H1 (cell line): ENCODE results near the gene PIK3R6. TPM values are rescaled to one million over a fixed set of nuclear protein-coding genes. Genes with fewer than 3 reads are reported as not detected.

Experiments
- CTCF ChIA-PET: fragments of 300-600 bp; sonication (Branson Sonifier 250); formaldehyde crosslinking; loops from one replicate; lab custom pipeline; 2021; ENCODE audit not compliant: partially characterized antibody; lab: Charles Lee
- POLR2A ChIA-PET: fragments of 300-600 bp; sonication (Branson Sonifier 250); formaldehyde crosslinking; loops from one replicate; lab custom pipeline; 2021; ENCODE audit warnings: inconsistent platforms; ENCODE audit not compliant: partially characterized antibody; lab: Charles Lee
- DNase-seq, 2 experiments: peaks; one replicate each; pipeline versions ENCODE4 v3.0.0 to v3.0.0-alpha.2; 2010 to 2022; ENCODE audit warnings: low spot score in 2 of 2, low read depth in 1 of 2, mixed read lengths in 1 of 2
- FAIRE-seq: peaks from 2 replicates; lab custom pipeline; 2011; peaks lifted over from hg19 to GRCh38; lab: Jason Lieb, UNC
- H2AFZ ChIP-seq: 2 replicates; pipeline ENCODE4 v1.8.1; 2012; ENCODE audit warnings: low read length, inconsistent platforms
- H2AK5ac ChIP-seq: 2 replicates; pipeline ENCODE4 v1.6.1; 2013; ENCODE audit warnings: low read depth, low read length
- H2BK120ac ChIP-seq: replicated peaks from 2 replicates; pipeline ENCODE3; 2013; ENCODE audit warnings: low read depth, low read length, inconsistent platforms
- H2BK12ac ChIP-seq: 2 replicates; pipeline ENCODE4 v1.6.1; 2013; ENCODE audit warnings: low read depth, low read length
- H2BK15ac ChIP-seq: 2 replicates; pipeline ENCODE4 v1.6.1; 2013; ENCODE audit warnings: low read length
- H2BK20ac ChIP-seq: 2 replicates; pipeline ENCODE4 v1.6.1; 2013; ENCODE audit warnings: low read length
- H2BK5ac ChIP-seq: 2 replicates; pipeline ENCODE4 v1.6.1; 2013; ENCODE audit warnings: low read depth, low read length
- H3K14ac ChIP-seq: 2 replicates; pipeline ENCODE4 v1.6.1; 2013; ENCODE audit warnings: inconsistent platforms; ENCODE audit not compliant: insufficient read length
- H3K18ac ChIP-seq: 2 replicates; pipeline ENCODE4 v1.6.1; 2013; ENCODE audit warnings: low read length; ENCODE audit errors: extremely low read depth
- H3K23ac ChIP-seq: 2 replicates; pipeline ENCODE4 v1.6.1; 2013; ENCODE audit warnings: inconsistent platforms; ENCODE audit not compliant: insufficient read length
- H3K23me2 ChIP-seq: 2 replicates; pipeline ENCODE4 v1.6.1; 2013; ENCODE audit warnings: low read depth, low read length
- H3K27ac ChIP-seq: 2 replicates; pipeline ENCODE4 v1.6.1; 2011; ENCODE audit warnings: low read depth, low read length, inconsistent platforms
- H3K27me3 ChIP-seq, 4 experiments: replicated peaks in 1 of 4; 1 replicate in 1 of 4; 2 replicates in 3 of 4; pipeline versions ENCODE4 v1.6.1 to v1.8.1; 2011 to 2013; ENCODE audit warnings: low read length in 3 of 4, mild to moderate bottlenecking in 3 of 4, inconsistent platforms in 2 of 4, mixed read lengths in 2 of 4, moderate library complexity in 1 of 4; ENCODE audit not compliant: control insufficient read depth in 3 of 4, insufficient read depth in 3 of 4; ENCODE audit errors: extremely low read depth in 1 of 4
- H3K36me3 ChIP-seq, 4 experiments: 2 replicates each; pipeline versions ENCODE4 v1.6.1 to v1.8.1; 2011 to 2013; ENCODE audit warnings: mild to moderate bottlenecking in 4 of 4, low read length in 3 of 4, moderate library complexity in 2 of 4, control low read depth in 1 of 4, inconsistent platforms in 1 of 4; ENCODE audit not compliant: insufficient read depth in 4 of 4, control insufficient read depth in 2 of 4
- H3K4ac ChIP-seq: replicated peaks from 2 replicates; pipeline ENCODE3; 2013; ENCODE audit warnings: low read length, low read depth, mixed read lengths, inconsistent platforms; ENCODE audit not compliant: insufficient read length
- H3K4me1 ChIP-seq, 4 experiments: replicated peaks in 1 of 4; 1 replicate in 1 of 4; 2 replicates in 3 of 4; pipeline versions ENCODE4 v1.6.1 to v1.8.1; 2011 to 2013; ENCODE audit warnings: low read length in 3 of 4, inconsistent platforms in 2 of 4, mixed read lengths in 1 of 4; ENCODE audit not compliant: insufficient read depth in 4 of 4, control insufficient read depth in 3 of 4
- H3K4me2 ChIP-seq, 2 experiments: 2 replicates each; pipeline versions ENCODE4 v1.6.1 to v1.8.1; 2011 to 2013; ENCODE audit warnings: low read depth in 2 of 2, low read length in 2 of 2, control low read depth in 1 of 2, inconsistent platforms in 1 of 2, mild to moderate bottlenecking in 1 of 2; ENCODE audit not compliant: insufficient read depth in 1 of 2
- H3K4me3 ChIP-seq, 4 experiments: fragments of 200-600, 300-600 bp in 1 of 4; sonication (generic), shearing (Covaris generic), sonication (Bioruptor Twin) in 1 of 4; 2 replicates each; pipeline versions ENCODE4 v1.5.1 to v1.8.1; 2011 to 2016; ENCODE audit warnings: low read length in 4 of 4, low read depth in 3 of 4, control low read depth in 2 of 4, inconsistent platforms in 2 of 4, mild to moderate bottlenecking in 2 of 4, mixed read lengths in 1 of 4, moderate library complexity in 1 of 4; ENCODE audit not compliant: insufficient read depth in 2 of 4; ENCODE audit errors: extremely low read depth in 1 of 4
- H3K56ac ChIP-seq: replicated peaks from 2 replicates; pipeline ENCODE3; 2013; ENCODE audit warnings: low read depth, mild to moderate bottlenecking, mixed read lengths, low read length, inconsistent platforms; ENCODE audit not compliant: insufficient read length
- H3K79me1 ChIP-seq: 2 replicates; pipeline ENCODE4 v1.6.1; 2013; ENCODE audit warnings: low read depth, low read length, control low read depth
- H3K79me2 ChIP-seq, 2 experiments: 2 replicates each; pipeline versions ENCODE4 v1.6.1 to v1.8.1; 2012 to 2013; ENCODE audit warnings: low read length in 2 of 2, mild to moderate bottlenecking in 2 of 2, inconsistent platforms in 1 of 2; ENCODE audit not compliant: insufficient read depth in 2 of 2, control insufficient read depth in 1 of 2
- H3K9ac ChIP-seq, 4 experiments: replicated peaks in 1 of 4; 1 replicate in 1 of 4; 2 replicates in 3 of 4; pipeline versions ENCODE4 v1.6.1 to v1.8.1; 2011 to 2013; ENCODE audit warnings: low read depth in 3 of 4, low read length in 3 of 4, control low read depth in 2 of 4, mild to moderate bottlenecking in 2 of 4, moderate library complexity in 2 of 4, inconsistent platforms in 1 of 4; ENCODE audit errors: extremely low read depth in 1 of 4
- H3K9me3 ChIP-seq, 2 experiments: 2 replicates each; pipeline versions ENCODE4 v1.6.1 to v1.8.1; 2012 to 2013; ENCODE audit warnings: mild to moderate bottlenecking in 2 of 2, moderate library complexity in 2 of 2, control low read depth in 1 of 2, inconsistent platforms in 1 of 2, low read depth in 1 of 2, low read length in 1 of 2, mixed read lengths in 1 of 2; ENCODE audit not compliant: insufficient read depth in 2 of 2
- H4K20me1 ChIP-seq, 2 experiments: replicated peaks in 1 of 2; 2 replicates each; pipeline versions ENCODE3 to v1.8.1; 2011 to 2013; ENCODE audit warnings: inconsistent platforms in 2 of 2, low read length in 2 of 2, mild to moderate bottlenecking in 1 of 2; ENCODE audit not compliant: insufficient read depth in 2 of 2, control insufficient read depth in 1 of 2
- H4K5ac ChIP-seq: 2 replicates; pipeline ENCODE4 v1.6.1; 2013; ENCODE audit warnings: low read length, low read depth, mixed read lengths, inconsistent platforms; ENCODE audit not compliant: insufficient read length
- H4K8ac ChIP-seq: 2 replicates; pipeline ENCODE4 v1.8.0; 2013; ENCODE audit warnings: mild to moderate bottlenecking, moderate library complexity, low read length, inconsistent platforms; ENCODE audit not compliant: insufficient read depth; ENCODE audit errors: extremely low read depth
- H4K91ac ChIP-seq: replicated peaks from 2 replicates; pipeline ENCODE3; 2013; ENCODE audit warnings: low read length, mixed read lengths, inconsistent platforms; ENCODE audit not compliant: insufficient read length
- CHD1 ChIP-seq: IDR thresholded peaks from 2 replicates; pipeline ENCODE4 v1.6.1; 2012; ENCODE audit warnings: low read depth, low read length, improper control_type of control experiment
- CHD2 ChIP-seq: IDR thresholded peaks from 2 replicates; pipeline ENCODE4 v1.6.1; 2012; ENCODE audit warnings: low read length, improper control_type of control experiment
- CTBP2 ChIP-seq: IDR thresholded peaks from 2 replicates; pipeline ENCODE4 v1.7.0; 2011; ENCODE audit warnings: borderline replicate concordance, mild to moderate bottlenecking, moderate library complexity, mixed read lengths, low read length; ENCODE audit not compliant: insufficient read depth, insufficient read length
- MAFK ChIP-seq: IDR thresholded peaks from 2 replicates; pipeline ENCODE4 v1.6.1; 2012; ENCODE audit warnings: low read depth, mild to moderate bottlenecking, improper control_type of control experiment, low read length
- SP1 ChIP-seq: IDR thresholded peaks from 2 replicates; pipeline ENCODE4 v1.6.1; 2011; ENCODE audit warnings: low read depth, low read length
- WGBS, 2 experiments: shearing (Covaris generic) in 1 of 2; methylation state at CpG; one replicate each; pipeline versions ENCODE4 v1.1.6 to v1.1.7; 2013 to 2015; ENCODE audit warnings: low lambda C conversion rate in 2 of 2, mixed read lengths in 2 of 2, inconsistent platforms in 1 of 2, low coverage in 1 of 2, missing lambda C conversion rate in 1 of 2; ENCODE audit not compliant: insufficient replicate concordance in 2 of 2, insufficient coverage in 1 of 2, insufficient read length in 1 of 2; ENCODE audit errors: extremely low coverage in 1 of 2, missing lambda C conversion rate in 1 of 2; 5-methylcytosine and 5-hydroxymethylcytosine counted together
- polyA plus RNA-seq, 7 experiments: library from polyadenylated mRNA; depleted of rRNA in 3 of 7; stranded (reverse) in 5 of 7; unstranded in 2 of 7; fragments of >200 nt in 5 of 7; fragments of 200-250 nt in 2 of 7; gene quantifications; 1 replicate in 5 of 7; 2 replicates in 1 of 7; 4 replicates in 1 of 7; pipeline versions ENCODE4 v1.2.1 to v1.2.3, GENCODE V29; 2011 to 2013; ENCODE audit warnings: missing spikeins in 2 of 7, mixed read lengths in 2 of 7
- total RNA-seq: library from RNA; stranded (reverse); fragmentation: NEBNext Ultra II Directional; extraction: Animal tissue kit (Norgen Biotek cat#: 25700); gene quantifications from 2 replicates; pipeline ENCODE4 v1.2.1, GENCODE V29; 2021

Gene PIK3R6
- total and polyA plus RNA-seq, 2 of the 8 experiments (the other 6 are each of a cell fraction or from before 2014, with no cell fraction given): 0.24 to 1.2 TPM

DNA sequence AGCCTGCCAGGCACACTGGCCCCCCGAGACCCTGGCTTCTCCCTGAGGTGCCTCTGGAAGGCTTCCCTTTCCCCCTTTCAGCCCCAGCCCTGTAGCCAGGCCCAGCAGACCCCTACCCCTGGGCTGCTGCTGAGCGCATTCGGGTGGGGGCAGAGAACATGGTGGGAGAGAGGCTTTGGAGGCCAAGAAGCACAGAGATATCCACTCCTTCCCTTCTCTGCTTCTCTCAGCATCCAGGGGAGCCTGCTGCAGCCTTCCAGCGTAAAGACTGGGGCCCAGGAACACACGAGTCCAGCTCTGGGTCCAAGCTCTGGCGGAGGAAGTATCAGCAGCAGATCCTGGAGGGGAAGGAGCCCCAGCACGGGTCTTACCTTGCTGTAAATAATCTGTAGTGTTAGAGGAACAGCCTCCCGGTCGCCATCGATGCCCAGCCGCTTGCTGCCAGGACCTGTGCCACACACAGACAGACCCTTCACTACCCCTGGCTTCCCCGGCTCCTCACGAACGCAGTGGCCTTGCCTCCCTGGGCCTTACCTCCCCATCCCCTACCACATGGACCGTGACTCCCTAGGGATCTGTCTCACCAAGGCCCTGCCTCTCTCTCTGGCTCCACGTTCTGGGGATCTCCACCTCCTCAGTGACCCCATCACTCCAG is 17.0 kb upstream of the PIK3R6 start:
- Histone ChIP-seq H2AK5ac (no peak overlapping the region), H3K79me2 (no peaks in the 10 kb centered on the region), H4K5ac (no peak overlapping the region), H3K4me2 (no peak overlapping the region), H3K56ac (no peak overlapping the region), H3K27me3 (no peaks in the 10 kb centered on the region), H2BK20ac (no peak overlapping the region), H4K91ac (no peak overlapping the region), H3K4me1 (peaks cover 0 to 9% (median 3%) of the 10 kb centered on the region in 4 experiments; a peak in 3 of 7 replicates), H3K18ac (no peak overlapping the region; the same call in 1 of the 2 replicates), H2BK15ac (no peak overlapping the region), H3K27ac (no peak overlapping the region), H3K14ac (no peak overlapping the region), H3K4me3 (no peak overlapping the region), H4K20me1 (no peaks in the 10 kb centered on the region), H2BK120ac (no peak overlapping the region), H2BK5ac (no peak overlapping the region), H3K9me3 (no peaks in the 10 kb centered on the region; a peak in 1 of 4 replicates), H3K4ac (no peak overlapping the region), H2AFZ (no peak overlapping the region), H3K79me1 (no peaks in the 10 kb centered on the region), H2BK12ac (peak overlapping the region; percentile 50; the same call in 1 of the 2 replicates), H3K9ac (no peak overlapping the region), H3K23me2 (no peaks in the 10 kb centered on the region), H4K8ac (no peak overlapping the region; the same call in 1 of the 2 replicates), H3K23ac (no peak overlapping the region), H3K36me3 (no peaks in the 10 kb centered on the region)
- TF ChIP-seq CTBP2 (no peak), CHD2 (no peak), SP1 (no peak), CHD1 (no peak), MAFK (no peak)
- 92% methylated on average over 15 of the region's 16 CpGs; no CpG with 5 or more reads in 1 of the 2 experiments for WGBS, 2 experiments
- FAIRE-seq (no peak), DNase-seq (no peak)
- ChIA-PET CTCF (no interaction called here), POLR2A (no interaction called here)
